Left hindlimb (tissue), 1 donor: ENCODE results near the gene ZEB2.

Experiments
- DNase-seq: peaks from one replicate; pipeline ENCODE4 v3.0.0-alpha.2; 2018

ZEB2 gene

DNA sequence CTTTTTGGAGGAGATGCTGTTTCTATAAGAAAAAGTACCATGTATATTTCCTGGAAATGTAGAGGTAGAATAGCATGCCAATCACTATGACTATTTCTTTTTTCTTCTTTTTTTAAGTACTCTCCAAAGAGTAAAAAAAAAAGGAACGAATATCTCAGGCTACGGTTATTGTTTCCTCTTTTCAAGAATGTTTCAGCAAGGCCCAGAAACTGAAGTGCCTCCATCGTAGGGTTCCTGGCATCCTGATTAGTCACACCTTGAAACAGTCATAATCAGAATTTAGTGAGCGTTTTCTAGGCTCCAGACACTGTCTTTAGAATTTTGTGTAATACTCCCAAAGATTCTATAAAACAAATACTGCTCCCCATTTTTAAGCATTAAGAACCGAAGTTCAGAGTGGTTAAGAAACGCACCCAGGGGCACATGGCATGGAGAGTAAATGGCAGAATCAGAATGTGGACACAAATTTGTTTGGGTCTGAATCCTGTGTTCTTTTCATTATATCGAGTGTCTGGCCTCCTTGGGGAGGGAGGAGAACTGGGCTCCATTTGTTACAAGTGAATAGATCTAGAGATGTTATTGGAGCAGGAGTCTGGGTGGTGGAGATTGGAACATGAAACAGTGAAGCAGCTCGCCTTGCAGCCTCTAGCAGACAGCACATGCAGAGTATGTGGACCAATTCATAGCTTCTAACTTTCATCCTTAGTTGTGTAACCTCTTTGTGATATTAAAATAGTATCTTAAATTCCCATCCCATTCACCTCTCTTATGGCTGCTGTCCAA is 26.7 kb downstream of the ZEB2 start:
- DNase-seq, result no peak

DNA sequence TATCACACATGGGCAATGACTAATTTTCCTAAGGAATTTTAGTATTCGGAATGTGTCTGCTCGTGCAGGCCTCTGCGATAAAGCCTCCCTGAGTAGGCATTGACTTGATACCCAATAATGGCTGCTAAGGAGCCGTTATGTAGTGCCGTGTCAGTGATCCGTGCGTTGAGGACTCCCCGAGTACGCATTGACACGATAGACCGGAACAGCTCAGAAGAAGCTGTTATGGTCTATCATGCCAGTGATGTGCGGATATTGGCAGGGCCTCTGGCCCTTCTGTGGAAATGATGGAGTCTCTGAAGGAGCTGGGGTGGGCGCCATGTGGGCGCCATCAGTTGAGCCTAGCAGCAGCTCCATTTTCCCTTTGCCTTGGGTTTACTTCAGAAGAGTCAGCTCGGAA is 29.1 kb downstream of the ZEB2 start:
- DNase-seq, result no peak

DNA sequence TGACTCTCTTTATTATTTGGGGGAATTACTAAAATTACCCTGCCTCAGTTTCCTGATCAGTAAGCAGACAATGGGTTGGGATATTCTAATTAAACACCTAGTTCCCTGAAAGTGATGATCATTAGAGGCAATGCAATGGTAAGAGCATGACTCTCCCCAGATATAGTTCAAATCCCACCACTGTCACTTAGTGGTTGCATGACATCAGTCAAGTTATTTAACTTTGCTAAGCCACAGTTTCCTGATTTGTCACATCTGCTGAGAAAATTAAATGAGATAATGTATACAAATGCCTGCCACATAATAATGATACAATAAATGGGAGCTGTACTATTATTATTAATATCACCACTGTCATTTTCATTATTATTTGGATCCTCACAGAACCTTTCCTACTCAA is 29.9 kb downstream of the ZEB2 start:
- DNase-seq, result no peak

DNA sequence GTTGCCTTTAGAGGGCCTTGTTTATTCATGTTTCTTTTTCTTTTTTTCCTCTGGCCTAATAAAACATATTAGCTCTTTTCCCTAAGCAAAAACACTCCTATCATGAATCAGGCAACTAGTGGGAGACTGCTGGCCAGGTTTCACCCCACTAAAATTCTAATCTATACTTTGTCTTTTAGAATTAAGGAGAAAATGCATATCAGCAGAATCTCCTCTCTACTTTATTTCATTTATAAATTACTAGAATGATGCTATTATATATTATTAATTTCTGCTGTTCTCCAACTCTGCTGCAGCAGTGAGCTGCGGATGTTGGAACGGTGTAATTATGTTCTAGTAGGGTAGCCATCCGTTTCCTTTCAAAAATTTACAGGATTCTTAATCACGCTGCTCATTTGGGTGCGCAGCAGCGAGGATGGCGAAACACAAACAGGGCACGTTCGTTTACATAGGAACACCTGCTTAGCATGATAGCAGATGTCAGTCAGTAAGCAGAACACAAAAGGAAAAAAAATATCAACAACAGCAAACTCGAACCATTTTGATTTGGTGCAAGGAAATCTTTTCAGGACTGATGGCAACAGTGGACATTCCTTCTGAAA is 30.5 kb downstream of the ZEB2 start:
- no peak for DNase-seq

DNA sequence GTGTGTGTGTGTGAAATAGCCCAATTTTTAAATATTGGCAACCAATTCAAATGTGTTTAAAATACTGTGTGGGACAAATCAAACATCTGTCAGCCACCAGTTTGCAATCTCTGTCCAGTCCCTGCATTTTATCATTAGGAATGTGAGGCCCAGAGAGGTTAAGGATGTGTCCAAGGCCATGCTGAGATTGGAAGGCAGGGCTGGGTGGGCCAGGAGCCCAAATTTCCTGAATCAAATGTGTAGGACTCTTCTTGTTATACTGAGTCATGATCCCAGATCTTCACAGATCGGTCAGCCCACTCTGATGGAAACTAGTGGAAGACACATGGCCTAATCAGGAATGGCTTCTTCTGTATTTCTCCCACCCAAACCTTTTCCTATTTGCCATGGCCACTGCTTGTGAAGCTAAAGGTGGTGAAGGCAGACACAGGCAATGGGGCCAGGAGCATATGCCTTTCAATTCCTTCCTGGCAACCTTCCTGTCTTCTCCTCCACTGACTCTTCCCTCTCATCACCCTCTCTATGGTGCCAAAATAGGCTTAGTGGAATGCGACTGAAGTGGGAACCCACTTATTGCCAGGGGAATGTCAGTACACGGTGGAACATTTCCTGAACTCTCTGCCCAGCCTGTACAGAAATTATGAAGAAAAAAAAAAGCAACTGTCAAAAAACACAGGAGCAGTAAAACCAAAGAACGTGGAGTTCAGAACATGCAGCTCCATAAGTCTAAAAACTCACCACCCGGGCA is 35.5 kb downstream of the ZEB2 start:
- no peak for DNase-seq

DNA sequence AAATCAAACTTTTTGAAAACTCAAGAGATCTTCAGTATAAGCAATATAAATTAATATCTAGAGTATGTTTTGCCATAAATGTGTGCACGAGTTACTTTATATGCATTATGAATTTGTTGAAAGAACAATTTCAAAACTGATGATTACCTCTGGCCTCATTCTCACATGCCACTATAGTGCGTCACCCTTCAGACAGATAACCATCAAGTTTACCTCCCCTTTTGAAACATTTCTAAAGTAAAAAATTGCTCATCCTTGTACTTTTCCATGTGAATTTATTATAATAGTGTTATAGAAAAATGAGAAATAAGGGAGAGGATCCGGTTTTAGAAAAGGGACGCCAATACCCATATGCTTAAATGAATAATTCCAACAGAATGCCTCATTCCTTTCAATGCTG is 38.3 kb downstream of the ZEB2 start:
- DNase-seq, result no peak

DNA sequence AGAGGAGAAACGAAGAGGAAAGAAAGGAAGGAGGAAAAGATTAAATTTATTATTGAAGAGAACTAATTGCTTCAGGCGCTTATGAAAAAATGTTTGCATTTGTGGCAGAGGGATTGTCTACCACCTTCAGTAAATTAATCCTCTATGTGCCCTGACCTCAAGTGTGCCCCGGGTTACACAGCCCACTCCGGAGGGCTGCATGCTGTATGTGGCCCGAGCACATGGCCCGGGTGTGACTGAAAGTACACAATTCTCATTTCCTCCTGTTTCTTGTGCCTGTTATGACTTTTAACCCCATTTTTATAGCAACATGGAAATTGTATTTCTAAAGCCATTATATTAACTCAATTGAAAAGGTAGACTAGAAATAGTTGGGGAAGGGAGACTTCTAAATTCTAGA is 38.8 kb downstream of the ZEB2 start:
- no peak for DNase-seq

DNA sequence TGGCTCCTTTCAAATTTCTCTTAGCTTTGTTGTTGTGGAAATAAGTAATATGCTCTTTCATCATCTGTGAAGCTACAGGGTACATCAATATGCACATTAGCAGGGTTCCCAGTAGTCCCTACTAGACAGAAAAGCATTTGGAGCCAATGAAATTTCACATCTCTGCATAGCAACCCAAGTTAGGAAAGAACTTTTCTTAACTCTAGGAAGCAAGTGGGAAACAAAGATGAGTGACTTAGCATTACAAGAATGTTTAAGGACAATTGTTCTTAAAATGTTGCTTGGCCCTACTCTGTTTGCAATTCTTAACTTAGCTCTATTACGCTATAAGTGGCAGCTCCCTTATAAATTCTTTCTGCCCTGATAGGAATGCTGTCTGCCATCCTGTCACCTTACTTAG is 39.6 kb downstream of the ZEB2 start:
- no peak for DNase-seq

DNA sequence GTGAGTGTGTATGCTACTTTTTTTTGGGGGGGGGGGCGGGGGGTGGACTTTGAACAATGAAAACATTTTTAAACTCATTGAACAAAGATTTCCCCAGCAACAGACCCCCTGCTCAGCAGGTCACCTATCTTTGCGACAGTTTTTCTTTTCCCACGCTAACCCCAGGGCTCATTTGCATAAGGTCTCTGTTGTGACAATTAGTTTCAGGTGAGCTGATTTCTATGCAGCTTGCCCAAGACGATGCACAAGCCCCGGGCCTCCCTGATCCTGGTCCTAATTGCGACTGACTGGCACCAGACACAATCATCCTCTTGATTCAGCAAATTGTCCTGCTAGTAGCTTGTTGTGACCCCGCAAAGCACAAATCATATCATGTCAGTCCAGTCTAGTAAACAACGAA is 40.3 kb downstream of the ZEB2 start:
- DNase-seq, result no peak

DNA sequence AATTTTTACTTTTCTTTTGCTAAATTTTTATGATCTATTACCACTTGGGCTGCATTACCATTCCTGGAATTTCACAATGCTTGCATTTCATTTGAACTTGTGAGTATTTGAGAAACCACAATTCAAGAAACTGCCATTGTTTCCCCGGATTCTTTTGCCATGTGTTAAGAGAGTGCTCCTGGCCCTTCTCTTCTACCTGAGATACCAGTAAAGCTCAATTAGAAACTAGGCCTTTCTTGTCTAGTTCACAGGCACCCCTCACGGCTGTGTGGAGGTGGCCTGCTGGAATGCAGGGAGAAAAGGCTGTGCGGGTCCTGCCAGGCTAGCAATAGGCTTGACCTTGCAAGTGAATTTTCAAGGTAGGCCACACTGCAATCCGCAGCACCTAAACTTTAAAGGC is 40.8 kb downstream of the ZEB2 start:
- no peak for DNase-seq

DNA sequence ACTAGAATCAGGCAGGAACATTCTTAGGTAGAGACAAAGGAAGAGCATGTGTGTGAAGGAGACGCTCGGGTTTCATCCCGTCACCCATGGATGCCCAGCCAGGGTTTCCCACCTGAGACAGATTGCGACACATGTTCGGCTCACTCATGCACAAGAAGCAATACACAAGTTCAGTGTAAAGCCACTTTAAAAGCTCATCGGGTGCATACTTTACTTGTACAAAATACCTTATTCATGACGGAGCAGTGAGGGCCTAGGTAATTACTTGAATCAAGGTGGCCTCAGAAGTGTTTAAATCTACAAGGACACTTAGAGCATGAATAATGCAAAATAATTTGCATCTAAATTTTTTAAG is 42.0 kb downstream of the ZEB2 start:
- DNase-seq, result no peak

DNA sequence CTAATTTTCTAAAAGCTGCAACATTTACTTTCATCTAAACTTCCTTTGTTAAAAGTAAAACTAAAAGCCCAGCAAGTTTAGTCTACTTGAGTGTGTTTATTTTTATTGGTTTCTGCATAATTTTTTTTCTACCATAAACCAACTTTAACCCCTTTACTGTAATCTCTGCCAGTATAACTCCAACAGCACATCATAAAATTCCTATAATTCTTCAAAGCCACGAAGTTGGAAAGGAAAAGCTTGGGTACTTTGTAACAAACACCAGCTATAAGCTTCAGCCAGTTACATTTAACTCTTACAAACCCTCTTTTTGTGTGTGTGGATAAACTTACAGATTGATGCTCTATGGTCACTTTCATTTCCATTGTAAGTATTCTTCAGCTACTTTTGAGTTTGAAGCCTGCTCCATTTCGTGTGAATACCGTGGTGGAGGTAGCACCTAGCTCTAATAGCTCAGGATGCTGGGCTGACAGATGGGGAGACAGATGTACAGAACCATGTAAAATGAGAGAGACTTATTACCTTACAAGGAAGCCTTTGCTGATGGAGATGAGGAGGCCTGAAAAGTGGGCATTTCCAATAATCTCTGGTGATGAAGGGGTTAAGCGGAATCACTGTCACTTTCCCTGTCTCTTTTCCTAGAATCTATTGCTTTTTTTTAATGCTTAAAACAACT is 42.5 kb downstream of the ZEB2 start:
- DNase-seq, result no peak

DNA sequence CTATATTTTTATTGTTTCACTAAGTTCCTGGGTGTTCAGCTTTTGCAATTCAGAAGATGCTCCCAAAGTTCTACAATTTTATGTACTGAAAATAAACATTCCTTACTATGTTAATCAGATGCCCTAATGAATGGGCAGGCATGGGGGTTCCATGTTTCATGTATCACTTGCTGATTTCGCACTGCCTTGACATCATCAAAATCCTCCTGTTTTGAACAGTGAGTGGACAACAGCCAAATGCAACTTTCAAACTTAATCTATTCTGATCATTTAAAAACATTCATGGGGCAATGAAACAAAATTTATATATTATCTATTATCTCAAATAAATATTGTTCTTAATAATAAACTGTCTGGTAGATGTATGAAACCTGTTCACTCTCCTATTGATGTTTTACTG is 43.2 kb downstream of the ZEB2 start:
- no peak for DNase-seq

DNA sequence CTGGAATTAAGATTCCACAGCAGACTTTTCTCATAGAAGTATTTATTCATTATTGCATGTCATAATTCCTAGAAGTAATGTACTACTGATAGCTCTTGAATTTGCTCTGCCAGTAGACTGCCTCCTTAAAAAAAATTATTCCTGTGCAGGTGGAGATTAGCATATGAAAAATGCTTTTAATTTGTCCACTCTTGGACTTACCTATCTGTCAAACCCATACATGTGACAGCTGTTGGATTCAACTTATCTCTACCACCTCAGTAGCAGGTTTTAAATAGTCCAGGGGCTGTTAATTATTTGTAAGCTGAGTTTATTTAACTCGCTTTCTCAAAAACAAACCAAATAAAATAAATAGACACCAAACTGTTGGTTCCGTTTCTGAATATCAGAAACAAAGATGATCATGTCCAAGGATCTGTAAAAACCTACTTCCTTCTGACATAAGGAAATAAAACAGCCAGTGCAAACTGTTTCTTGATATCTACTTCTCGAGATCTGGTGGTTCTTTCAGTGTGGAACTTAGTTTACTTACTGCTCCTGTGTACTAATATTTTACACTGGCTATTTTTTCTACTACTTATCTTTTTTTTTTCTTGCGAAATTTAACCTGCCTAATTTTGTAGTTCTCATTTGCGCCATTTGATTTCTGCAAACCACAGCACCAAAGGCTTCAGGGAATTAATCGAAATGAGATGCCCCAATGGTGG is 44.2 kb downstream of the ZEB2 start:
- no peak for DNase-seq

DNA sequence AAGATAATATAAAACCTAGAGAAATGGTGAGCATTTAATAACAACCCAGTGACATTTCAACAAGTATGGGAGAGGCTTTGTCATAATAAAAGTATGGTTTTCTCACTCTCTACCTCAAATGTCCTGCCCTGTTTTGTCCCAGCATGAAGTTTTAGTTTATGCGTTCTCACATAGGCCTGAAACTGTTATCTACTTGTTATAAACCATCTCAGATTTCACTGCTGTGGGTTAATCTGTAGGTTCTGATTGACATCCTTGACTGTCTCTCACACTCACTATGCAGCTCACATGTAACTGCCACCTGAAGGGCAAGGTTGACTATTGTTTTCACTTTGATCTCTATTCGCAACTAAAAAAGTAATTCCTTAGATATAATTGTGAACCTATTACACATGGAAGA is 44.9 kb downstream of the ZEB2 start:
- DNase-seq, result no peak

DNA sequence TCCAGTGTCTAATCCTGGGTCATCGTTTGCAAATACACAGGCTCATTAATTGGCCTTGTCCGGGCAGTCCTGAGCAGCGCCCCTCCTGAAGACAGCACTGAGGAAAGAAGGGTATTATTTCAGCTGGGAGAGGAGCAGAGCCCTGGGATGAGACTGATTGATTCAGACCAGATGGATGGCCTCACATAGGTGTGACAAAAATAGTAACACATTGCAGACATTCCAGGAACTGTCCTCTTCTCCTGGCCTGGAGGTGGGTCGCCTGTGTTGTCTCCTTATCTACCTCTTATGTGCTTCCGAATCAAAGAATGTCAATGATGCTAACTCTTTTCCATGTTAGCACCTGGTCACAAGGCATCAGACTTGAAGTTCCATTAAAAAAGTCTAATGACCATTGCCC is 45.9 kb downstream of the ZEB2 start:
- no peak for DNase-seq

DNA sequence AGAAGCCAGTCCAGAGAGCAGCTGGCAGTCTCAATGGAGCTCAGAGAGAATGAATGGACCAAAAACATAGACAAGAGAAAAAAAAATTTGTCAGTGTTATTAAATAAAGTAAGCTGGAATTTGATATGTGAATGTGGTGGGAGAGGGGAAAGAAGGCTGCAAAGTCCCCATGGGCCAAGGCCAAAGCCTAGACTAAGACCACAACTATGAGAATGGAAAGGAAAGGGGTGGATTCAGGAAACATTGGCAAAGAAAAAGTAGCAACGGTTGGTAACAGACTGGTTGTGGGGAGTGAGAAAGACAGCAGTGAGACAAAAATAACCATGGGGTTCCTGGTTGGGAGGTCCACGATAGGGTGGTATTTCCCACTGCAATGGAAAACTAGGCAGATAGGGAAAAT is 47.0 kb downstream of the ZEB2 start:
- DNase-seq, result peak; percentile 42

DNA sequence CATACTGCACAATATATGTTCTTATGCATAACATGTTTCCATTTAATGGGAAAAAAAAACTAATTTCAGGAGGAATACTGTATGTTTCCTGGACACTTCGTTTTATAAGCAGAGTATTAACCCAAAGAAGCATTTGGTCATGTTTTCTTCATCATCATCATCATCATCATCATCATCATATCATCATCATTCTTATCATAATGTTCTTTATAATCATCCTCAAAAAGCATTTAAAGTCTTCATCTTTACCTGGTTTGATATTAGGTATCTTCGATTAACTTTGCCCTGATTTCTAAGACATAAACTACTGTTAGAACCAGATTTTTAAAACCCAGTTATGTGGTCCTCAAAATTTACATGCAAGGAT is 47.9 kb downstream of the ZEB2 start:
- DNase-seq, result no peak

DNA sequence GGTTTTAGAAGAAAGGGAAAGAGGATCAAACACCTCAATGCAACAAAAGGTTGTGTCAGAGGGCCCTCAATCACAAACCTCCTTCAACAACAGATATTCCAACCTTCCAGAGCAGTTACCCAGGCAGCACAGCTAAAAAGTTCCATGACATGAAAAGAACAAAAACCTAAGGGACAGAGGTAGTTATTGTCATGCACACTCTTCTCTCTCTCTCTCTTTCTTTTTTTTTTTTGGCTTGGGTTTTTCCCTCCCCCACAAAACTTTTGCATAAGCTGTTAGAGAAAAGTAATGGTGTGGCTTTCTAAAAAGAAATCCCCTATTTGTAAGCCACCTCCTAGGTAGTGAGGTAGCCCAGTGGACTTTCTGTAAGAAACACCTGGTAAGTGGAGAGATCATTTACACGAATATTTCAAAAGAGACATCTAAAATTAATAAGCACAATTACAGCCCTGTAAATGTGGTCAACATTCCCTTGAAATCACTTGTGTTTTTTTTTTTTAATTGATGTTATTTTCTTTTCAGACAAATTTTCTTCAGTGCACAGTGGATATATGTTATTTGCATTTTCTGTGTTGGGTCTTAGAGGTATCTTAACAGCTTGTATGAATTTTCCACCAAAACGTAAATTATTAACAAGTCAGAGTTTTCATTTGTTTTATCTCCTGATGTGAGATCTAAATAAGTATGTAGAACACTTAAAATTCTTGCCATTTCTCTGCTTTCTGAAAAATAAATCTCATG is 48.4 kb downstream of the ZEB2 start:
- no peak for DNase-seq

DNA sequence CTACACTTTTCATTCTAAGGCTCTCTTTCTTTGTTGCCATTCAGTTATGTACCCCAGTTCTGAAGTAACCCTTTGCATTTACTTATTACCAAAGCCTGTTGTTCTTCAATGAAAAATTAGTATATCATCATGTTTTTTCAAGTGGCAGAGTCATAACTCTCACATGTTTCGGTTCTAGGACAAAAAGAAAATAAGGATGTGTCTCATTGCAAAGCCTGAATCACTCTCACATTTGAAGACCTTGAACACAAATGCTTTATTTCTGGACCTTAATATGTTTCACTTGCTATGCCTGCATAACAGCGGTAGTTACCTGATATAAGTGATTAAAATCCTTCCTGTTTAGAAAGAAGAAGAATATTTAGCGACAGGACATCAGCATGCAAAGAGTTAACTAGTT is 49.1 kb downstream of the ZEB2 start:
- no peak for DNase-seq

DNA sequence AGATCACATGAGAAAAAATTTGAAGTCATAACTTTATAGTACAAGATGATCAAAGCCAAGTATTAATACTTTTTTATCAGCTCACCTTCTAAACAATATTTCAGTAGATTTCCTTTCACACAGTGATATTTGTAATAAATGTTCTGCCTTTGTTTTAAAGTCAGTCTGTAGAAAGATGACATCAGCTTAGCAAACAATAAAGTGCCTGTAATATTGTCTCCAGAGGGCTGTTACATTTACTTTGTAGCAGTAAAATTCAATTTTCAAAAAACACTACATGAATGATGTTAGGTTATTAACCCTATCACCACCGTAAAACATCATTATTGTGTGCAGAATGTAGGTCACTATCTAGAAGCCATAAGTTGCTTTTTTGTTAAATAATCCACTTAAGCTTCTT is 49.6 kb downstream of the ZEB2 start:
- DNase-seq, result no peak

DNA sequence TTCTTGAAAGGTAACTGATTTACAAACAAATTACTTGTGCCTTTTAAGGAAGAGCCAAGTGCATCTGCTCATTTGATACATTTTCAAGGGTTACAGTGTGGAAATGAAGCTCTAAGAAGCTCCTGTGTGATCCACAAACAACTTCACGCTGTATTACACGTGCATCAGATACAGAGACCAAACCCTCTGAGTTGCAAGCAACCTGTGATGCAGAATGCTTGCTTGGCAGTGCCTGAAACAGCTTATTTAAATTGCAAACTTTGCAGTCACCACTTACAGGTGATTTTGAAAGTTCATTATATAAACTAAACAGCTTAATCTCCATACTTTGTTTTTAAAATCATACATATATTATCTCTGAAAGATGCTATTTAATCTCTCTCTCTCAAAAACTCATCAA is 50.1 kb downstream of the ZEB2 start:
- no peak for DNase-seq
